Stimulated activated CD4-positive, alpha-beta T cell treated with anti-CD3 and anti-CD28 coated beads, Interleukin-2, amount 100 ng/mL, for 48 hours (primary cell): ENCODE measurements around the gene FXYD3.

ENCODE experiments used
- DNase-seq, 2 donors: peaks; one replicate each; pipeline ENCODE4 v3.0.0-alpha.2; 2020

The FXYD3 gene

GRCh38 chr19:35164418-35164817, 48.8 kb downstream of the FXYD3 start:
- no peak for DNase-seq

GRCh38 chr19:35165200-35166058, 49.8 kb downstream of the FXYD3 start:
- DNase-seq: no peak

GRCh38 chr19:35166100-35167063, 50.8 kb downstream of the FXYD3 start:
- DNase-seq: no peak

GRCh38 chr19:35167251-35168119, 51.9 kb downstream of the FXYD3 start:
- no peak for DNase-seq

- no peak for DNase-seq
These were observed 52.6 kb downstream of the FXYD3 start for GRCh38 chr19:35168196-35168595.

GRCh38 chr19:35169221-35169995, 53.8 kb downstream of the FXYD3 start:
- no peak for DNase-seq

- DNase-seq: no peak
These were observed 54.9 kb downstream of the FXYD3 start for GRCh38 chr19:35170359-35171061.

GRCh38 chr19:35171730-35172129, 56.1 kb downstream of the FXYD3 start:
- no peak for DNase-seq
